Thoracic aorta (tissue), 2 donors: Measurements from ENCODE around the gene CCDC141. TPM values are rescaled to one million over a fixed set of nuclear protein-coding genes. Genes with fewer than 3 reads are reported as not detected.

ENCODE experiments used
- ATAC-seq: fragments of 150-250 bp; one replicate; pipeline ENCODE4 v1.8.0; 2017; ENCODE audit warnings: low read depth; ENCODE audit not compliant: insufficient number of reproducible peaks, low FRiP score
- DNase-seq: peaks from one replicate; pipeline ENCODE4 v3.0.0-alpha.2; 2020; ENCODE audit warnings: low spot score
- H3K27ac ChIP-seq, 2 donors: fragments of 200-600 bp; sonication (generic); 1 replicate in 1 of 2; 2 replicates in 1 of 2; pipeline ENCODE4 v1.5.1; 2016; ENCODE audit warnings: mild to moderate bottlenecking in 2 of 2, moderate library complexity in 2 of 2
- H3K27me3 ChIP-seq: fragments of 200-600 bp; sonication (generic); replicated peaks from 2 replicates; pipeline ENCODE4 v1.6.0; 2016; ENCODE audit warnings: mild to moderate bottlenecking; ENCODE audit not compliant: insufficient read depth
- H3K36me3 ChIP-seq: fragments of 200-600 bp; sonication (generic); one replicate; pipeline ENCODE4 v1.5.1; 2016
- H3K4me1 ChIP-seq, 2 donors: fragments of 200-600 bp; sonication (generic); 1 replicate in 1 of 2; 2 replicates in 1 of 2; pipeline versions ENCODE4 v1.5.1 to v1.6.0; 2016; ENCODE audit warnings: low read depth in 2 of 2, mild to moderate bottlenecking in 1 of 2; ENCODE audit not compliant: control insufficient read depth in 1 of 2
- H3K4me3 ChIP-seq: fragments of 200-600 bp; sonication (generic); 2 replicates; pipeline ENCODE4 v1.5.1; 2016; ENCODE audit warnings: mild to moderate bottlenecking
- H3K9me3 ChIP-seq: fragments of 200-600 bp; sonication (generic); 2 replicates; pipeline ENCODE4 v1.5.1; 2016
- total RNA-seq, 2 donors: library from RNA; depleted of rRNA; stranded (reverse); fragments of >200 nt; gene quantifications; one replicate each; pipeline versions ENCODE4 v1.1.0 to v1.2.3, GENCODE V29; 2016
- TF ChIP-seq, protein P1 (sequence below): fragments of 200-600 bp; sonication (generic); IDR thresholded peaks from one replicate; pipeline ENCODE4 v1.5.1; 2019; ENCODE audit warnings: antibody characterized with exemption

Gene CCDC141
- total RNA-seq, 2 donors from 2014 or later: 2.4 to 4.8 TPM

DNA sequence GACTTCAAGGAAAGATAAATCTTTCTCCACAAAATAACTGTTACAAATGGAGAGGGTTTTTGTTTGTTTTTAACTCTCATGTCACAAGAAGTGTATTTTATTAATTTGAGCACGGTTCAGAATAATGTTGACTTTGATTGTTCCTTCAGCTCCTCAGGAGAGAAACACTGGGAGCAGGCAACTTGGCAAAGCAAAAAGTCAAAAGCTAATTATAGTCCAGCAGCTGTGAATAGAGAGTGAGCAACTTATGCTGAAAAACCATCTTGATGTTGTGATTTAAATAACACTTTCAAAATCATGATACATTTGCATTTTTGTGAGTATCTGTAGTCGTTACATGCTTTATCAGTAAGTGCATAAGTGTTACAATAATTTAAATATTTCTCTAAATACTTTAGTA is 205.2 kb downstream of the CCDC141 start:
- H3K27ac ChIP-seq: peak overlapping the region; percentile 39 to 53
- no peaks in the 10 kb centered on the region for H3K9me3 ChIP-seq
- ATAC-seq (no peak), DNase-seq (no peak)
- H3K36me3 ChIP-seq: no peaks in the 10 kb centered on the region
- H3K4me1 ChIP-seq: peaks cover 32 to 35% of the 10 kb centered on the region in 2 donors
- H3K4me3 ChIP-seq: no peak overlapping the region
- TF ChIP-seq, protein P1, sequence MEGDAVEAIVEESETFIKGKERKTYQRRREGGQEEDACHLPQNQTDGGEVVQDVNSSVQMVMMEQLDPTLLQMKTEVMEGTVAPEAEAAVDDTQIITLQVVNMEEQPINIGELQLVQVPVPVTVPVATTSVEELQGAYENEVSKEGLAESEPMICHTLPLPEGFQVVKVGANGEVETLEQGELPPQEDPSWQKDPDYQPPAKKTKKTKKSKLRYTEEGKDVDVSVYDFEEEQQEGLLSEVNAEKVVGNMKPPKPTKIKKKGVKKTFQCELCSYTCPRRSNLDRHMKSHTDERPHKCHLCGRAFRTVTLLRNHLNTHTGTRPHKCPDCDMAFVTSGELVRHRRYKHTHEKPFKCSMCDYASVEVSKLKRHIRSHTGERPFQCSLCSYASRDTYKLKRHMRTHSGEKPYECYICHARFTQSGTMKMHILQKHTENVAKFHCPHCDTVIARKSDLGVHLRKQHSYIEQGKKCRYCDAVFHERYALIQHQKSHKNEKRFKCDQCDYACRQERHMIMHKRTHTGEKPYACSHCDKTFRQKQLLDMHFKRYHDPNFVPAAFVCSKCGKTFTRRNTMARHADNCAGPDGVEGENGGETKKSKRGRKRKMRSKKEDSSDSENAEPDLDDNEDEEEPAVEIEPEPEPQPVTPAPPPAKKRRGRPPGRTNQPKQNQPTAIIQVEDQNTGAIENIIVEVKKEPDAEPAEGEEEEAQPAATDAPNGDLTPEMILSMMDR: no peak
- no peaks in the 10 kb centered on the region for H3K27me3 ChIP-seq

DNA sequence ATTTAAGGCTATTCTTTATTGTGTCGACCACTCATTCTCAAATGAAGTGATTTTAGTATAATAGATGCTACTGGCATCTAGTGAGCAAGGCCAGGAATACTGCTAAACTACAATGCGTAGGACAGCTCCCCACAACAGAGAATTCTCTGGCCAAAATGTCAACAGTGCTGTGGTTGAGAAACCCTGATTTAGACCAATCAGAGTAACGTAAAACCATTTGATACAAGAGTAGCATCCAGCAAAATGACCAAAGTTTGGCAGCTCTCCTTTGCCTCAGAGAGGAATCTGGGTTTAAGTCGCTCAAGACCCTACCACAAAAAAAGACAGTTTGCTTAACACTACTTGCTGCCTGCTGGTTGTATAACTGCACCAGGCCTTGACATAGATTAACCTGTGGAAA is 205.7 kb downstream of the CCDC141 start:
- Histone ChIP-seq H3K4me1 (peaks cover 32 to 35% of the 10 kb centered on the region in 2 donors), H3K9me3 (no peaks in the 10 kb centered on the region), H3K4me3 (no peak overlapping the region), H3K36me3 (no peaks in the 10 kb centered on the region), H3K27ac (peak overlapping the region; percentile 39 to 53), H3K27me3 (no peaks in the 10 kb centered on the region)
- DNase-seq (no peak), ATAC-seq (no peak)
- TF ChIP-seq, protein P1: no peak

DNA sequence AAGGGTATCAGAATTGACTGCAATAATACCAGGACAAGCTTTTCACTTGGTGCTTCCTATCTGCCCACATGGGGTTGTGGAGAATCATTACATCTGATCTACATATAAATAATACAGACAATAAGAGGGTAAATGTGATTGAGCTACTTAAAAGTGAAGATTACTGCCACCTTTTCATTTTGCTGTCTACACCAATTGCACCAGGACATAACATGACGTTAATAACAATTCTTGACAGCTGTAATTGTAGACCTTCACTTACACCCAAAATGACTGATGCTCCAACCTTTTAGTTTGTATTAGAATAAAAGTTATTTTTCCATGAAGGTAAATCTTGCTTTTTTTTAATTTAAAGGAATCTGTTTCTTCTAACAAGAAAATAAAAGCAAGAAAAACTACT is 206.2 kb downstream of the CCDC141 start:
- H3K4me3 ChIP-seq: no peak overlapping the region
- TF ChIP-seq, protein P1: no peak
- H3K27me3 ChIP-seq: no peaks in the 10 kb centered on the region
- H3K27ac ChIP-seq: peak overlapping the region in 1 of 2 donors; percentile 53
- peaks cover 32 to 35% of the 10 kb centered on the region in 2 donors for H3K4me1 ChIP-seq
- ATAC-seq: no peak
- H3K36me3 ChIP-seq: no peaks in the 10 kb centered on the region
- no peaks in the 10 kb centered on the region for H3K9me3 ChIP-seq
- no peak for DNase-seq

DNA sequence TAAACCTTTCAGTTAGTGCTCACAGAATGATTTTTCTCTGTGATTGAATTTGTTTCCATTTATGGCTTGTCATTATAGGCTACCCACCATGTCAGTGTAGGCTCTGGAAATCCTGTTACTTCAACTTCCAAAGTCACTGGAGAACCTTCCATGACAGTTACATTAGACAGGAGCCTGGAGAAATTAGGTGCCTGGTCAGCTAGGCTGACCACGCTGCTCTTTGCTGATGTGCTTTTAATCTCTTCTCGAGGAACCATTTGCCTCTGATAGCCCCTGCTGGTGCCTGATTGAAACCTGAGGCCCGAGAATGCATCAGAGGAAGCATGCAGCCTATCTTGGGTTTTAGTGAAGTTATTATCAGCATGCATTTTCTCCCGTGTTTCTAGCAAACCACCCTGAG is 213.1 kb downstream of the CCDC141 start:
- TF ChIP-seq, protein P1: no peak

DNA sequence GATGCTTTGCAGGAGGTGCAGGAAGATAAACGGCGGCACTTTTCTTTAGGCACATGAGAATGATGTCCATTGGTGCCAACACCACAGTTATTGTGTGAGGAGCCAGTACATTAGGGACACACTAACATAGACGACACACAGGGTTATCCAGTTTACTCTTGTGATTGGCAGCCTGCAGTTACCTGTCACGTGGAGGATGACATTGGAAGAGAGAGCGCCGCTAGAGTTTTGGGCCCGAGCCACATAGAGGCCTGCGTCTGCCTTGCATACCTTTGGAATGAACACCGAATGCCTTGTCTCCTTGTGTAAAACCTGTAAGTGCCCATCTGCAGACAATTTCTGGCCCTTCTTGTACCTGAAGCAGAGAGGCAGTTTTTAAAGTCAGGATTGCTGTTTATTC is 215.9 kb downstream of the CCDC141 start:
- H3K27ac ChIP-seq: no peak overlapping the region
- no peaks in the 10 kb centered on the region for H3K9me3 ChIP-seq
- H3K36me3 ChIP-seq: no peaks in the 10 kb centered on the region
- DNase-seq: no peak
- H3K4me3 ChIP-seq: no peak overlapping the region
- no peaks in the 10 kb centered on the region for H3K27me3 ChIP-seq
- no peak for ATAC-seq
- TF ChIP-seq, protein P1: no peak
- H3K4me1 ChIP-seq: peaks cover 3 to 16% of the 10 kb centered on the region in 2 donors

More for the DNA sequence above, 213.1 kb downstream of the CCDC141 start:
- Histone ChIP-seq H3K27ac (no peak overlapping the region), H3K4me1 (no peaks in the 10 kb centered on the region), H3K27me3 (no peaks in the 10 kb centered on the region), H3K36me3 (no peaks in the 10 kb centered on the region), H3K4me3 (no peak overlapping the region), H3K9me3 (no peaks in the 10 kb centered on the region)
- ATAC-seq: no peak
- DNase-seq: no peak
